ENCODE results near the gene SUSD4. TPM values are rescaled to one million over a fixed set of nuclear protein-coding genes. Genes with fewer than 3 reads are reported as not detected.

Gene SUSD4
- total RNA-seq, 1 experiment from 2014 or later = 3.2 TPM

- peaks cover 8% of the 10 kb centered on the region; the same call in 1 of the 2 replicates for H3K27me3 ChIP-seq (ENCODE audit: insufficient read depth, low read depth)
- no peaks in the 10 kb centered on the region for H3K9me3 ChIP-seq (ENCODE audit: insufficient read depth, low read depth)
- no peak overlapping the region for H3K27ac ChIP-seq
- no peak overlapping the region for H3K4me3 ChIP-seq
- DNase-seq = no peak
- no peak overlapping the region for H3K4me2 ChIP-seq
- H3K79me2 ChIP-seq (ENCODE audit: low read depth) = no peaks in the 10 kb centered on the region
- no peak for TF ChIP-seq EZH2 (IDR thresholded peaks at IDR 0.05; ENCODE audit: low read depth)
- TF ChIP-seq CTCF (conservative IDR thresholded peaks at IDR 0.05) = no peak
- CTCF ChIA-PET = no interaction called here
- H3K36me3 ChIP-seq (ENCODE audit: low read depth) = no peaks in the 10 kb centered on the region
- H3F3A ChIP-seq (ENCODE audit: insufficient read depth, low read depth) = no peaks in the 10 kb centered on the region
- H2AFZ ChIP-seq = no peak overlapping the region
- H3K4me1 ChIP-seq (replicated peaks; ENCODE audit: insufficient read depth) = no peaks in the 10 kb centered on the region
- no peaks in the 10 kb centered on the region for H4K20me1 ChIP-seq (ENCODE audit: insufficient read depth)
- H3K9me2 ChIP-seq (ENCODE audit: insufficient read depth) = no peaks in the 10 kb centered on the region
- POLR2A ChIA-PET (ENCODE audit: unreplicated experiment) = interaction anchor here (0.7 kb wide), 1 partner anchor 251 kb away, joined by 5 read pairs; no protein-coding TSS in a partner anchor
- BruUV-seq (replicated peaks) = no TSS peak
- intact Hi-C loops (cut with micrococcal nuclease; ENCODE audit: unreplicated experiment) = no loop called here
Observed at GRCh38 chr1:223299553-223299952, 64.4 kb downstream of the SUSD4 start.

GRCh38 chr1:223298701-223299100 lies 65.3 kb downstream of the SUSD4 start:
- Histone ChIP-seq H3K79me2 (ENCODE audit: low read depth) (no peaks in the 10 kb centered on the region), H3K9me2 (ENCODE audit: insufficient read depth) (no peaks in the 10 kb centered on the region), H3K27me3 (ENCODE audit: insufficient read depth, low read depth) (peaks cover 9% of the 10 kb centered on the region; the same call in 1 of the 2 replicates), H3K4me2 (no peak overlapping the region), H2AFZ (no peak overlapping the region), H4K20me1 (ENCODE audit: insufficient read depth) (no peaks in the 10 kb centered on the region), H3K36me3 (ENCODE audit: low read depth) (no peaks in the 10 kb centered on the region), H3K4me3 (no peak overlapping the region), H3F3A (ENCODE audit: insufficient read depth, low read depth) (no peaks in the 10 kb centered on the region), H3K27ac (no peak overlapping the region), H3K9me3 (ENCODE audit: insufficient read depth, low read depth) (no peaks in the 10 kb centered on the region), H3K4me1 (replicated peaks; ENCODE audit: insufficient read depth) (no peaks in the 10 kb centered on the region)
- intact Hi-C loops (cut with micrococcal nuclease; ENCODE audit: unreplicated experiment) = no loop called here
- ChIA-PET POLR2A (ENCODE audit: unreplicated experiment) (no interaction called here), CTCF (no interaction called here)
- no TSS peak for BruUV-seq (replicated peaks)
- DNase-seq = no peak
- TF ChIP-seq EZH2 (IDR thresholded peaks at IDR 0.05; ENCODE audit: low read depth) (no peak), CTCF (conservative IDR thresholded peaks at IDR 0.05) (no peak)

- no peak overlapping the region for H2AFZ ChIP-seq
- H3K9me3 ChIP-seq (ENCODE audit: insufficient read depth, low read depth) = no peaks in the 10 kb centered on the region
- no peak overlapping the region for H3K4me2 ChIP-seq
- no peaks in the 10 kb centered on the region for H3F3A ChIP-seq (ENCODE audit: insufficient read depth, low read depth)
- POLR2A ChIA-PET (ENCODE audit: unreplicated experiment) = no interaction called here
- H3K36me3 ChIP-seq (ENCODE audit: low read depth) = no peaks in the 10 kb centered on the region
- peaks cover 16% of the 10 kb centered on the region; the same call in 1 of the 2 replicates for H3K27me3 ChIP-seq (ENCODE audit: insufficient read depth, low read depth)
- H4K20me1 ChIP-seq (ENCODE audit: insufficient read depth) = no peaks in the 10 kb centered on the region
- H3K4me1 ChIP-seq (replicated peaks; ENCODE audit: insufficient read depth) = no peaks in the 10 kb centered on the region
- BruUV-seq (replicated peaks) = no TSS peak
- intact Hi-C loops (cut with micrococcal nuclease; ENCODE audit: unreplicated experiment) = no loop called here
- no peak overlapping the region for H3K27ac ChIP-seq
- no peak for DNase-seq
- H3K79me2 ChIP-seq (ENCODE audit: low read depth) = no peaks in the 10 kb centered on the region
- no peaks in the 10 kb centered on the region for H3K9me2 ChIP-seq (ENCODE audit: insufficient read depth)
- H3K4me3 ChIP-seq = no peak overlapping the region
- TF ChIP-seq CTCF (conservative IDR thresholded peaks at IDR 0.05) (no peak), EZH2 (IDR thresholded peaks at IDR 0.05; ENCODE audit: low read depth) (no peak)
- CTCF ChIA-PET = no interaction called here
Observed at GRCh38 chr1:223297800-223298199, 66.2 kb downstream of the SUSD4 start.

Data from PC-9 (cell line).